Keratinocyte (primary cell): ENCODE results near the gene KDELR1.
A peak's percentile ranks its signal among the peaks of the same experiment; 100 is the strongest.

Experiments used
- CTCF ChIP-seq, 3 experiments: IDR thresholded peaks in 1 of 3; conservative IDR thresholded peaks in 1 of 3; optimal IDR thresholded peaks in 1 of 3; 2 replicates in 2 of 3; 3 replicates in 1 of 3; pipeline versions ENCODE3 to v1.5.1; 2011; ENCODE audit warnings: low read length in 3 of 3, mild to moderate bottlenecking in 3 of 3, moderate library complexity in 2 of 3, control low read depth in 1 of 3, inconsistent platforms in 1 of 3; ENCODE audit not compliant: insufficient read depth in 2 of 3; ENCODE audit errors: extremely low read depth in 1 of 3
- EZH2 ChIP-seq: IDR thresholded peaks from one replicate; pipeline ENCODE4 v1.6.1; 2012; ENCODE audit warnings: inconsistent platforms, mild to moderate bottlenecking, low read length, moderate library complexity

DNA sequence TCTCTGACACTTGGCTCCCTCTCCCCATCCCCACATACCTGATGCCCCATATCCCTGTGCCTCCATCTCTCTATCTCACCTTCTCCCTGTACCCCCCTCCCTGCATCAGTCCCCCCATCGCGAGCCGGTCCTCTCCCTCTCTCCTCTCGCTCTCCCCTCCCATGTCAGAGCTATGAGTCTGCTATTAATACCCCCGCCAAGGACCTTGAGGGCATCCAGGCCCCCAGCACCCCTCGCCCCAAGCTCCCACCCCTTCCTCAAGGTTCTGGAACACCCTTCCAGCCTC is 3.8 kb upstream of the KDELR1 start:
- TF ChIP-seq CTCF (optimal IDR thresholded peaks at IDR 0.05 in 1 of 3, IDR thresholded peaks at IDR 0.05 in 1 of 3, conservative IDR thresholded peaks at IDR 0.05 in 1 of 3; ENCODE audit: extremely low read depth in 1 of 3, insufficient read depth in 2 of 3, low read length in 3 of 3) (no peak), EZH2 (peak; percentile 54)
